ENCODE results near the gene RFT1. TPM values are rescaled to one million over a fixed set of nuclear protein-coding genes. Genes with fewer than 3 reads are reported as not detected.

RFT1 gene
- total and polyA plus RNA-seq, 2 experiments from 2014 or later = 11.3 to 13.3 TPM

- Histone ChIP-seq H3K4me1 (ENCODE audit: insufficient read depth) (no peaks in the 10 kb centered on the region), H3K36me3 (ENCODE audit: insufficient read depth) (no peaks in the 10 kb centered on the region), H3K9me2 (ENCODE audit: insufficient read depth) (no peaks in the 10 kb centered on the region), H3K79me2 (replicated peaks; ENCODE audit: insufficient read depth) (no peaks in the 10 kb centered on the region), H4K20me1 (replicated peaks; ENCODE audit: insufficient read depth) (no peaks in the 10 kb centered on the region), H3K4me2 (no peak overlapping the region), H3K4me3 (no peak overlapping the region), H3K27ac (ENCODE audit: low read depth) (no peak overlapping the region), H3F3A (replicated peaks; ENCODE audit: low read depth) (no peaks in the 10 kb centered on the region), H2AFZ (no peak overlapping the region), H3K27me3 (ENCODE audit: insufficient read depth) (no peaks in the 10 kb centered on the region)
- H3K4me3 Mint-ChIP-seq = no peak overlapping the region
- TF ChIP-seq JUNB (IDR thresholded peaks at IDR 0.05; ENCODE audit: unreplicated experiment) (no peak), STAT1 (IDR thresholded peaks at IDR 0.05; ENCODE audit: unreplicated experiment) (no peak), ZNF114 (CRISPR knock-in tag; IDR thresholded peaks at IDR 0.05) (no peak)
- no peak for ATAC-seq
- DNase-seq (ENCODE audit: low spot score) = no peak
- no peaks in the 10 kb centered on the region for H3K36me3 Mint-ChIP-seq (ENCODE audit: low read depth)
- H3K27ac Mint-ChIP-seq = no peak overlapping the region
- peaks cover 7% of the 10 kb centered on the region for H3K27me3 Mint-ChIP-seq (ENCODE audit: insufficient read depth, low read depth, poor library complexity)
- H3K9me3 Mint-ChIP-seq = no peaks in the 10 kb centered on the region
- peaks cover 6% of the 10 kb centered on the region; the same call in 2 of the 3 replicates for H3K4me1 Mint-ChIP-seq
These were observed 14.2 kb upstream of the RFT1 start for GRCh38 chr3:53144446-53144845.

DNA sequence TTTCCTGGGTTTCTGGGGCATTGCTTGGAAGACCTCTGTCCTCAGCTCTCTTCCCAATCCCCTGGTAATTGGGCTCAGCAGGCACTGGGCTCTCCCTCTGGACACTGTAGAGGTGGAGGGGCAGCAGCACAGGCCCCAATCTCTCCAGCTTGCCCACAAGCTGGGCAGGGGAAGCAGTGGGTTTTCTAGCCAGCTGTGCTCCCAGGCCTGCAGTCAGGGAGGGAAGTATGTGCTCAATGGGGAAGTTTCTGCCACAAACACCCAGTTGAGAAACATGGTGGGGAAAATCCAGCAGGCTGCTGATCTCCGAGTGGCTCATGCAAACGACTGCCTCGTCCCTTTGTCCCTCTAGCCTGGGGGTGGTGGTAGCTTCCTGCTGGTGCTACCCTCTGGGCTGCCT, 12.8 kb upstream of the RFT1 start:
- no peaks in the 10 kb centered on the region for H3K9me2 ChIP-seq (ENCODE audit: insufficient read depth)
- no peaks in the 10 kb centered on the region for H3K79me2 ChIP-seq (replicated peaks; ENCODE audit: insufficient read depth)
- H3K27me3 Mint-ChIP-seq (ENCODE audit: insufficient read depth, low read depth, poor library complexity) = peaks cover 10% of the 10 kb centered on the region
- DNase-seq (ENCODE audit: low spot score) = no peak
- no peak overlapping the region for H3K27ac ChIP-seq (ENCODE audit: low read depth)
- no peaks in the 10 kb centered on the region for H3K36me3 Mint-ChIP-seq (ENCODE audit: low read depth)
- H3K4me1 Mint-ChIP-seq = peaks cover 3% of the 10 kb centered on the region; the same call in 1 of the 3 replicates
- no peak overlapping the region for H3K4me3 Mint-ChIP-seq
- no peaks in the 10 kb centered on the region for H3K9me3 Mint-ChIP-seq
- no peaks in the 10 kb centered on the region for H3F3A ChIP-seq (replicated peaks; ENCODE audit: low read depth)
- no peak overlapping the region for H3K4me2 ChIP-seq
- ATAC-seq = no peak; the same call in 2 of the 3 replicates
- H3K4me3 ChIP-seq = no peak overlapping the region
- H3K27me3 ChIP-seq (ENCODE audit: insufficient read depth) = no peaks in the 10 kb centered on the region
- no peak overlapping the region for H3K27ac Mint-ChIP-seq
- no peaks in the 10 kb centered on the region for H3K36me3 ChIP-seq (ENCODE audit: insufficient read depth)
- no peaks in the 10 kb centered on the region for H3K4me1 ChIP-seq (ENCODE audit: insufficient read depth)
- no peaks in the 10 kb centered on the region for H4K20me1 ChIP-seq (replicated peaks; ENCODE audit: insufficient read depth)
- no peak overlapping the region for H2AFZ ChIP-seq
- TF ChIP-seq ZNF114 (CRISPR knock-in tag; IDR thresholded peaks at IDR 0.05) (no peak), CREB1 (CRISPR knock-in tag; IDR thresholded peaks at IDR 0.05; ENCODE audit: low read depth) (no peak), REST (IDR thresholded peaks at IDR 0.05; ENCODE audit: unreplicated experiment) (no peak), EZH2 (IDR thresholded peaks at IDR 0.05; ENCODE audit: low read depth, unreplicated experiment) (no peak), CTCF (conservative IDR thresholded peaks at IDR 0.05; ENCODE audit: low read depth in 2 of 2) (no peak), ZNF331 (CRISPR knock-in tag; IDR thresholded peaks at IDR 0.05; ENCODE audit: low read depth) (no peak), STAT1 (IDR thresholded peaks at IDR 0.05; ENCODE audit: unreplicated experiment) (no peak)
- TF ChIP-seq, protein P1, sequence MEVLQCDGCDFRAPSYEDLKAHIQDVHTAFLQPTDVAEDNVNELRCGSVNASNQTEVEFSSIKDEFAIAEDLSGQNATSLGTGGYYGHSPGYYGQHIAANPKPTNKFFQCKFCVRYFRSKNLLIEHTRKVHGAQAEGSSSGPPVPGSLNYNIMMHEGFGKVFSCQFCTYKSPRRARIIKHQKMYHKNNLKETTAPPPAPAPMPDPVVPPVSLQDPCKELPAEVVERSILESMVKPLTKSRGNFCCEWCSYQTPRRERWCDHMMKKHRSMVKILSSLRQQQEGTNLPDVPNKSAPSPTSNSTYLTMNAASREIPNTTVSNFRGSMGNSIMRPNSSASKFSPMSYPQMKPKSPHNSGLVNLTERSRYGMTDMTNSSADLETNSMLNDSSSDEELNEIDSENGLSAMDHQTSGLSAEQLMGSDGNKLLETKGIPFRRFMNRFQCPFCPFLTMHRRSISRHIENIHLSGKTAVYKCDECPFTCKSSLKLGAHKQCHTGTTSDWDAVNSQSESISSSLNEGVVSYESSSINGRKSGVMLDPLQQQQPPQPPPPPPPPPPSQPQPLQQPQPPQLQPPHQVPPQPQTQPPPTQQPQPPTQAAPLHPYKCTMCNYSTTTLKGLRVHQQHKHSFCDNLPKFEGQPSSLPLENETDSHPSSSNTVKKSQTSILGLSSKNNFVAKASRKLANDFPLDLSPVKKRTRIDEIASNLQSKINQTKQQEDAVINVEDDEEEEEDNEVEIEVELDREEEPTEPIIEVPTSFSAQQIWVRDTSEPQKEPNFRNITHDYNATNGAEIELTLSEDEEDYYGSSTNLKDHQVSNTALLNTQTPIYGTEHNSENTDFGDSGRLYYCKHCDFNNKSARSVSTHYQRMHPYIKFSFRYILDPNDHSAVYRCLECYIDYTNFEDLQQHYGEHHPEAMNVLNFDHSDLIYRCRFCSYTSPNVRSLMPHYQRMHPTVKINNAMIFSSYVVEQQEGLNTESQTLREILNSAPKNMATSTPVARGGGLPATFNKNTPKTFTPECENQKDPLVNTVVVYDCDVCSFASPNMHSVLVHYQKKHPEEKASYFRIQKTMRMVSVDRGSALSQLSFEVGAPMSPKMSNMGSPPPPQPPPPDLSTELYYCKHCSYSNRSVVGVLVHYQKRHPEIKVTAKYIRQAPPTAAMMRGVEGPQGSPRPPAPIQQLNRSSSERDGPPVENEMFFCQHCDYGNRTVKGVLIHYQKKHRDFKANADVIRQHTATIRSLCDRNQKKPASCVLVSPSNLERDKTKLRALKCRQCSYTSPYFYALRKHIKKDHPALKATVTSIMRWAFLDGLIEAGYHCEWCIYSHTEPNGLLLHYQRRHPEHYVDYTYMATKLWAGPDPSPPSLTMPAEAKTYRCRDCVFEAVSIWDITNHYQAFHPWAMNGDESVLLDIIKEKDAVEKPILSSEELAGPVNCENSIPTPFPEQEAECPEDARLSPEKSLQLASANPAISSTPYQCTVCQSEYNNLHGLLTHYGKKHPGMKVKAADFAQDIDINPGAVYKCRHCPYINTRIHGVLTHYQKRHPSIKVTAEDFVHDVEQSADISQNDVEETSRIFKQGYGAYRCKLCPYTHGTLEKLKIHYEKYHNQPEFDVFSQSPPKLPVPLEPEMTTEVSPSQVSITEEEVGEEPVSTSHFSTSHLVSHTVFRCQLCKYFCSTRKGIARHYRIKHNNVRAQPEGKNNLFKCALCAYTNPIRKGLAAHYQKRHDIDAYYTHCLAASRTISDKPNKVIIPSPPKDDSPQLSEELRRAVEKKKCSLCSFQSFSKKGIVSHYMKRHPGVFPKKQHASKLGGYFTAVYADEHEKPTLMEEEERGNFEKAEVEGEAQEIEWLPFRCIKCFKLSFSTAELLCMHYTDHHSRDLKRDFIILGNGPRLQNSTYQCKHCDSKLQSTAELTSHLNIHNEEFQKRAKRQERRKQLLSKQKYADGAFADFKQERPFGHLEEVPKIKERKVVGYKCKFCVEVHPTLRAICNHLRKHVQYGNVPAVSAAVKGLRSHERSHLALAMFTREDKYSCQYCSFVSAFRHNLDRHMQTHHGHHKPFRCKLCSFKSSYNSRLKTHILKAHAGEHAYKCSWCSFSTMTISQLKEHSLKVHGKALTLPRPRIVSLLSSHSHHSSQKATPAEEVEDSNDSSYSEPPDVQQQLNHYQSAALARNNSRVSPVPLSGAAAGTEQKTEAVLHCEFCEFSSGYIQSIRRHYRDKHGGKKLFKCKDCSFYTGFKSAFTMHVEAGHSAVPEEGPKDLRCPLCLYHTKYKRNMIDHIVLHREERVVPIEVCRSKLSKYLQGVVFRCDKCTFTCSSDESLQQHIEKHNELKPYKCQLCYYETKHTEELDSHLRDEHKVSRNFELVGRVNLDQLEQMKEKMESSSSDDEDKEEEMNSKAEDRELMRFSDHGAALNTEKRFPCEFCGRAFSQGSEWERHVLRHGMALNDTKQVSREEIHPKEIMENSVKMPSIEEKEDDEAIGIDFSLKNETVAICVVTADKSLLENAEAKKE (CRISPR knock-in tag; IDR thresholded peaks at IDR 0.05) = no peak
